GM19035 (cell line): ENCODE results near the gene AAK1.

Experiments
- ATAC-seq: cut with Tn5 transposase; IDR thresholded peaks from one replicate; pipeline ENCODE4 v1.9.1; 2021; ENCODE audit not compliant: unreplicated experiment

The AAK1 gene

DNA sequence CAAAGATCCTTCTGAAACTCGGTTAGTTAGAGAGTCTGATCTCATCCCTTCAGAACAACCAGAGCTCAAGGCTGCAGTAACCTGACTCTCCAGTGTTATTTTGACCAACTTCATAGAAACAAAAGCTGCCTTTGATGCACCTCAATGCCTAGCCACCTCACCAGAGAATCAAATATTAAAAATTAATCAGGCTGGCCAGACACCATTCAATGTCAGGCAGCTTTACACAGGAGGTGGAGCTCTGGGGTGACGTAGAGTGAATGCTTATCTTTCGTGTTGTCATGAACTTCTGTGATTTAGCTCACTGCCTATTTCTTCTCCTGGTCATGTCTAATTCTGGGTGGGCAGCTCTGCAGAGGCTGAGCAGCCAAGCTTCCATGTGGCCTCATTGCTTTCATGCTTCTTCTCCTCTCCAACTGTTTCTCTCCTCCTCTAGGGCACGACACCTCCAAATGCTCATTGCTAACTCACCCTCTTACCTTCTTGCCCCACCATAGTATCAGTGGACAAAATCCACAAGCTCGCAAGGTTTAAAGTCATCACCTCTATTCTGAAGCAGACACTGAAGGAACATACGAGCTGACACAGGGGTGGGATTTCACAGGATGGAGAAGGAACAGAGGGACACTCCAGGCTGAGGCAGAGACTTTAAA lies 39.4 kb downstream of the AAK1 start:
- no peak for ATAC-seq

DNA sequence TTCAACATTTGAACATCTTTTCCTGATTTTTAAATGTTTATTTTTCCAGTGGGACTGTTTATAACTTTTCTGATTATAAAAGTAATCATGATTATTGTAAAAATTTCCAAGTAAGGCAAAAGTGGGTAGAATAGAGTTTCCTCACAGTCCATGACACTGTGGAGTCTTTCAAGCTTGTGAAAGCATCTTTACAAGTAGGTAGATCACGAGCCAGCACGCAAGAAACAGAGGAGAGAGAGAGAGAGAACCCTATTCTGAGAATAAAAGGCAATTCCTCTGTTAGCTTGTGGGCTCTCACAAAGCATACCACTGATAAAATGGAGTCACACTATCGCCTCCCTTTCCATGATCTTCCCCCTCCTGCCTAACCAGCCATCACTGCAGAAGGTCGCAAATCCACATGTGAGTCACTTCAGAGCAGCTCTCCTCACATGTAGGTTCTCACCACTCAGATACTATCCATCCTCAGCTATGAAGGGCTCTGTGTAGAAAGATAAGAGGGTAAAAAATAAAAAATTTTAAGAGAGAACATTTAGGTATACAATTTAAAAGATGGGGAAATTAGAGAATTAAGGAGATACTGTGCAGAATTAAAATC lies 40.3 kb downstream of the AAK1 start:
- no peak for ATAC-seq

DNA sequence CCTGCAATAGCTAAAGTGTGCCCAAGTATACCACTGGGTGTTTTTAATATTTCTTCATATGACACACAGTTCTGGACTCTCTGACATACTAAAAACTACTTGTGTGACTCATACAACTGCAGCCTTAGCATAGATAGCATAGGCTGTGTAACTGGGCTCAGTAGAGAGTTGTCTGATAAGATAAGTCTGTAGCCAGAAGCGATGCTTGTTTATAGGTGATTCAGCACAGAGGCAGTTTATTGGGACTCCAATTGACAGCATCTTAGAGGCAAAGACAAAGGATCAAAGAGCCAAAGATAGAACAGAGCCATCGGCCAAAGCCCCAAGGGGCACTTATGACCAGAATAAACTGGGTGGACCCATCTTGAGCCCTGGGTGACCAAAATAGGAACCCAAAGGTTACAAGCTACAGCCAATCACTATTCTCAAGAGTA lies 42.3 kb downstream of the AAK1 start:
- ATAC-seq: no peak

DNA sequence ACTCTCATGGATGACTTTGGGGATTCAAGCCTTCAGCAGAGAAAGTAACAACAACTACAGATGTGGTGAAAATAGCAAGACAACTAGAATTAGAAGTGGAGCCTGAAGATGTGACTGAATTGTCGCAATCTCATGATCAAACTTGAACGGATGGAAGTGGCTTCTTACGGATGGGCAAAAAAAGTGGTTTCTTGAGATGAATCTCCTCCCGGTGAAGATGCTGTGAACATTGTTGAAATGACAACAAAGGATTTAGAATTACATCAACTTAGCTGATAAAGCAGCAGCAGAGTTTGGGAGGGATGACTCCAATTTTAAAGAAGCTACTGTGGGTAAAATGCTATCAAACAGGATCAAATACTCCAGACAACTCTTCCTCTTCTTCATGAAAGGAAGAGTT lies 43.1 kb downstream of the AAK1 start:
- no peak for ATAC-seq

- ATAC-seq: no peak
Observed at GRCh38 chr2:69597843-69598610, 45.5 kb downstream of the AAK1 start.

- ATAC-seq: no peak
Observed at GRCh38 chr2:69597105-69597504, 46.4 kb downstream of the AAK1 start.

DNA sequence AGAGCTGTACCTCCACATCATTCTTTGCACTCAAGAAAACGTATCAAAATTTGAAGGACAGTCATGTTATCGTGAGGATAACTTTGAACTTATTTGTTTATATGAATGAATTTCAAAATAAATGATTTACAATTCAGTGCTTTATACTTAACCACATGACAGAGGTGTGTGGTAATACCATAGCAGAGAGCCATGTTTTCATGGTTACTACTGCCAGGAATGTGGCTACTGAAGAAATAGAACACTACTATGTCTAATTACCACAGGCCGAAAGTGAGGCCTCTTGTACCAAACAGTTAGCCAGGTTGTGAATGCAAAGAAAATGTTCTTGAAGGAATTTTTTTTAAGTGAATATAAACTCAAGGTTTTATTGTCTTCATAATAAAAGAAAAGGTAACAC lies 49.2 kb downstream of the AAK1 start:
- no peak for ATAC-seq

- no peak for ATAC-seq
Observed at GRCh38 chr2:69592511-69592910, 51.0 kb downstream of the AAK1 start.

- no peak for ATAC-seq
Observed at GRCh38 chr2:69589973-69590652, 53.4 kb downstream of the AAK1 start.

- no peak for ATAC-seq
Observed at GRCh38 chr2:69588945-69589344, 54.6 kb downstream of the AAK1 start.

GRCh38 chr2:69588403-69588802 lies 55.1 kb downstream of the AAK1 start:
- no peak for ATAC-seq

DNA sequence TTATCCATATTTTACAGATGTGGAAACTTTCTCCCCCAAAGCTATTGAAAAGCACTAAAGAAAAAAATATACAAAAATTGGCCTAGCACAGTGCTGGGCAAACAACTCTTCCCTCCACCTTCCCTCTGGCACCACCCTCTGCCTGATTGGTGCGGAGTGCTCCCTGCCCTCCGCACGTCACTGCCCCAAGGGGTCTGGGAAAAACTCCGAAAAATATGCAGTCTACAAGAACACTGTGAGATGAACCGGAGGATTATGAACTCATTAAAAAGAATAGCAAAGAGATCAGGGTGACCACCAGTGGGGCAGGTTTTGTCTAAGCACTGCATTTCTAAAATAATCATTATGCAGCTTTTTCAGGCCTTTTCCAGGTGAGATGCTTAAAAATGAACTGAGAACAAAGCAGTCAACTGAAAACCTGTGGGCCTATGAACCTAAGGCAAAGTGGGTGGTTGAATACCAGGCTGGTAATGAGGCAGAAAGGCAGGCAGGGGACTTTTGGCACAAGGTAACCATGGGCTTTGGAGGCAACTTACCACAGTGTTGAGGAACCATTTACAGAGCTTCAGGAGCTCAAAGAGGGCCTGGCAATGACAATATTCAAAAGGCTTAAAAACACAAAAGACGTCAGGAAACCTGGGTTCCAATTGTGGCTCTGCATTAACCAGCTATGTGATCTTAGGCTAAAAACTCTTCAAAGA lies 57.5 kb downstream of the AAK1 start:
- no peak for ATAC-seq

GRCh38 chr2:69584127-69584889 lies 59.2 kb downstream of the AAK1 start:
- ATAC-seq: no peak

DNA sequence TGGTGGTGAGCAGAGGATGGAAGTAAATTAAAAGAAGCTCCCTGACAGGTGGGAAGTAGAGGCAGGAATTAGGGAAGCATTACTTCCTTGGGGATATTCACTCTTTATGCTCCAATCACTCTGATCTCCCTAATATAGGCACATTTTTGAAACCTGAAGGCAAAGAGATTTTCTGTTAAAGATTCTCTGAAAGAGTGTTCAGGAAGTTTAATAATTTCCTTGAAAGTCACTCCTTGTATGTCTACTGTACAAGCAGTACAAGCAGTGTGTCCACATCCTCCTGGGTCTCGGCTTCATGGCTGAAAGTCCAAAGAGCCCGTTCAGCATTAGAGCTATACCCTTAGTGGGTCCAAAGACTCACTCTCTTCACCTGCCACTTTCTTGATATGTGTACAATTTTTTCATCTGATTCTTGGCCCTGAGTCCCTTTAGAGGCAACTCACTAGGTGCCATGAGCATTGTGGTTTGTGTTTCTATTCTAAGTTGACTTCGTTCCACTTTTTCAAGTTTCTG lies 60.2 kb downstream of the AAK1 start:
- no peak for ATAC-seq

- ATAC-seq: no peak
Observed at GRCh38 chr2:69582582-69583176, 60.9 kb downstream of the AAK1 start.

GRCh38 chr2:69581774-69582581 lies 61.6 kb downstream of the AAK1 start:
- no peak for ATAC-seq

- ATAC-seq: no peak
Observed at GRCh38 chr2:69580486-69580885, 63.1 kb downstream of the AAK1 start.

DNA sequence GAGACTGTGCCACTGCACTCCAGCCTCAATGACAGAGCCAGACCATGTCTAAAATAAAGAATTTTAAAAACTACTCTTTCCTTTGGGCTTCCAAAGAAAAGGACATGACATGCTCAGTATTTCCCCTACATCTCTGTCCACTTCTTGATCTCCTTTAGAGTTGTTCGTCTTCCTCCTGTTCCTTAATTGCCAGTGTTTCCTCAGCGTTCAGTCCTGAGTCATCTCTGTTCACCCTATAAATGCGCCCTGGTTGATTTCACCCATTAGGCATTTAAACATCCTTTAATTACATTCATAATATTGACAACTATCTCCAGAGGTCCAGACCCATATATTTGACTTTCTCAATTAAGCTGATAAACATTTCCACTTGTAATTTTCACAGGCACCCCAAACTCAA lies 64.0 kb downstream of the AAK1 start:
- no peak for ATAC-seq

- ATAC-seq: no peak
Observed at GRCh38 chr2:69578198-69578540, 65.4 kb downstream of the AAK1 start.
